Liver (tissue), 9 donors: ENCODE measurements around the gene HTATSF1. TPM values are rescaled to one million over a fixed set of nuclear protein-coding genes. Genes with fewer than 3 reads are reported as not detected.

Experiments
- DNase-seq: peaks from one replicate; pipeline ENCODE4 v3.0.0-alpha.2; 2017; ENCODE audit warnings: low spot score
- H3K27ac ChIP-seq, 2 donors: one replicate each; pipeline ENCODE4 v1.7.0; 2013; ENCODE audit warnings: inconsistent platforms in 2 of 2, low read length in 2 of 2, control low read depth in 1 of 2, low read depth in 1 of 2, mild to moderate bottlenecking in 1 of 2
- H3K27me3 ChIP-seq, 4 donors: one replicate each; pipeline versions ENCODE4 v1.6.1 to v1.7.0; 2013; ENCODE audit warnings: low read length in 3 of 4, inconsistent platforms in 1 of 4, mild to moderate bottlenecking in 1 of 4, moderate library complexity in 1 of 4; ENCODE audit not compliant: control insufficient read depth in 4 of 4, insufficient read depth in 4 of 4
- H3K36me3 ChIP-seq, 4 donors: one replicate each; pipeline versions ENCODE4 v1.6.1 to v1.7.0; 2013; ENCODE audit warnings: low read length in 3 of 4, mild to moderate bottlenecking in 3 of 4, low read depth in 1 of 4, moderate library complexity in 1 of 4; ENCODE audit not compliant: control insufficient read depth in 4 of 4, insufficient read depth in 3 of 4
- H3K4me1 ChIP-seq, 4 donors: one replicate each; pipeline versions ENCODE4 v1.6.1 to v1.7.0; 2013; ENCODE audit warnings: low read length in 3 of 4, mild to moderate bottlenecking in 3 of 4, moderate library complexity in 1 of 4; ENCODE audit not compliant: control insufficient read depth in 4 of 4, insufficient read depth in 4 of 4
- H3K4me3 ChIP-seq, 3 donors: one replicate each; pipeline versions ENCODE4 v1.6.1 to v1.7.0; 2013; ENCODE audit warnings: low read length in 3 of 3, control low read depth in 1 of 3, low read depth in 1 of 3, mild to moderate bottlenecking in 1 of 3
- H3K9ac ChIP-seq, 2 donors: one replicate each; pipeline ENCODE4 v1.7.0; 2013; ENCODE audit warnings: low read length in 2 of 2, mild to moderate bottlenecking in 2 of 2, moderate library complexity in 2 of 2, control low read depth in 1 of 2, low read depth in 1 of 2
- H3K9me3 ChIP-seq, 4 donors: one replicate each; pipeline versions ENCODE4 v1.6.1 to v1.7.0; 2013; ENCODE audit warnings: low read length in 3 of 4; ENCODE audit not compliant: control insufficient read depth in 4 of 4
- ATF3 ChIP-seq: IDR thresholded peaks from 2 replicates; pipeline ENCODE4 v1.6.1; 2016; ENCODE audit warnings: antibody characterized with exemption
- CTCF ChIP-seq: fragments of 150-350 bp; IDR thresholded peaks from 2 replicates; pipeline ENCODE4 v1.5.1; 2017; ENCODE audit warnings: improper control_type of control experiment, low read depth, low read length; ENCODE audit not compliant: missing input control
- FOXA1 ChIP-seq: IDR thresholded peaks from 2 replicates; pipeline ENCODE4 v1.6.1; 2016; ENCODE audit warnings: antibody characterized with exemption
- FOXA2 ChIP-seq: IDR thresholded peaks from 2 replicates; pipeline ENCODE4 v1.6.1; 2016; ENCODE audit warnings: antibody characterized with exemption
- GABPA ChIP-seq, 2 donors: IDR thresholded peaks in 1 of 2; conservative IDR thresholded peaks in 1 of 2; 2 replicates each; pipeline ENCODE4 v1.6.1; 2016; ENCODE audit warnings: antibody characterized with exemption in 2 of 2, mild to moderate bottlenecking in 1 of 2, moderate library complexity in 1 of 2
- HNF4A ChIP-seq, 2 donors: conservative IDR thresholded peaks; 2 replicates each; pipeline ENCODE4 v1.6.1; 2016; ENCODE audit warnings: antibody characterized with exemption in 2 of 2, mild to moderate bottlenecking in 2 of 2
- HNF4G ChIP-seq: IDR thresholded peaks from 2 replicates; pipeline ENCODE4 v1.6.1; 2016; ENCODE audit warnings: antibody characterized with exemption
- JUND ChIP-seq, 2 donors: IDR thresholded peaks; 2 replicates each; pipeline ENCODE4 v1.6.1; 2016; ENCODE audit warnings: antibody characterized with exemption in 2 of 2
- NR2F2 ChIP-seq: IDR thresholded peaks from 2 replicates; pipeline ENCODE4 v1.6.1; 2016; ENCODE audit warnings: antibody characterized with exemption
- RAD21 ChIP-seq, 2 donors: IDR thresholded peaks; 2 replicates each; pipeline ENCODE4 v1.6.1; 2016; ENCODE audit warnings: antibody characterized with exemption in 2 of 2, mild to moderate bottlenecking in 2 of 2
- REST ChIP-seq: IDR thresholded peaks from 2 replicates; pipeline ENCODE4 v1.6.1; 2016; ENCODE audit warnings: antibody characterized with exemption, mild to moderate bottlenecking
- RXRA ChIP-seq, 2 donors: IDR thresholded peaks; 2 replicates each; pipeline ENCODE4 v1.6.1; 2017 to 2018; ENCODE audit warnings: antibody characterized with exemption in 2 of 2, mild to moderate bottlenecking in 1 of 2
- SP1 ChIP-seq: IDR thresholded peaks from 2 replicates; pipeline ENCODE4 v1.6.1; 2018; ENCODE audit warnings: antibody characterized with exemption, mild to moderate bottlenecking
- TAF1 ChIP-seq: conservative IDR thresholded peaks from 2 replicates; pipeline ENCODE4 v1.6.1; 2016; ENCODE audit warnings: antibody characterized with exemption, mild to moderate bottlenecking
- YY1 ChIP-seq: IDR thresholded peaks from 2 replicates; pipeline ENCODE4 v1.6.1; 2016; ENCODE audit warnings: antibody characterized with exemption, mild to moderate bottlenecking
- WGBS: extraction: QIAGEN DNeasy Blood & Tissue Kit; methylation state at CpG from one replicate; pipeline ENCODE4 v1.1.7; 2013; 5-methylcytosine and 5-hydroxymethylcytosine counted together
- polyA plus RNA-seq, 2 donors: library from polyadenylated mRNA; stranded (reverse) in 1 of 2; unstranded in 1 of 2; fragments of 200-250 nt in 1 of 2; fragments of >200 nt in 1 of 2; fragmentation: Nextera tagmentation in 1 of 2; extraction: Ambion mirVana in 1 of 2; gene quantifications; one replicate each; pipeline versions ENCODE4 v1.2.1 to v1.2.3, GENCODE V29; 2013 to 2015
- total RNA-seq, 2 donors: library from RNA; depleted of rRNA; stranded (reverse); fragments of >200 nt; gene quantifications; one replicate each; pipeline ENCODE4 v1.2.3, GENCODE V29; 2014
- TF ChIP-seq, protein P1 (sequence below): IDR thresholded peaks from 2 replicates; pipeline ENCODE4 v1.6.1; 2016; ENCODE audit warnings: antibody characterized with exemption
- TF ChIP-seq, protein P2 (sequence below): IDR thresholded peaks from 2 replicates; pipeline ENCODE4 v1.6.1; 2016; ENCODE audit warnings: antibody characterized with exemption
- donor health status: healthy.
- donor health status: healthy.
- donor health status: healthy.
- donor health status: healthy.
- donor health status: healthy.

The HTATSF1 gene
- total and polyA plus RNA-seq, 4 donors, result 12.5 to 35.7 (median 14.1) TPM

DNA sequence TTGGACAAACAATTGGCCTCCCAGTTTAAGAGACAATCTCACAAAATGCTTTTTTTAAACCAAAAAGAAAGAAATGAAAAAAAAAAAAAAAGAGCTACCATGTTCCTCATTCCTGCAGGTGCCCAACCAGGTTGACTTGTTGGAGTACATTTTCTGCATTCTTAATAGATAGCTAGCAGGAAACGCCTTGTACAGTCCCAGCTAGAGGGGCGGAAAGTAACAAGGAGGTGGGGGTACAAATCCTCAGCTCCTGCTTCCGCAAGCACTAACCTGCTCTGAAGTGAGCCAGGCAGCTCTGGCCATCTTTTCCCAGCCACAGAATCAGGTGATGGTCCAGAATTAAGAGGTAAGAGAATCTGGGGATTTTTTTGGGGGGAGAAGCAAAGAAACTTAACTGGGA, 34.6 kb downstream of the HTATSF1 start, which contains the start of gene VGLL1:
Gene VGLL1 (plus strand): TSS at position 265 of the 400 bp plus-strand sequence. CDS start 3,806 bp downstream, outside the sequence.
- no peaks in the 10 kb centered on the region for H3K36me3 ChIP-seq
- TF ChIP-seq NR2F2 (no peak), CTCF (no peak), FOXA2 (no peak), TAF1 (no peak), GABPA (IDR thresholded peaks at IDR 0.05 in 1 of 2, conservative IDR thresholded peaks at IDR 0.05 in 1 of 2) (no peak), SP1 (no peak), RAD21 (IDR thresholded peaks at IDR 0.05) (no peak), FOXA1 (no peak), HNF4A (conservative IDR thresholded peaks at IDR 0.05) (no peak)
- TF ChIP-seq, protein P1, sequence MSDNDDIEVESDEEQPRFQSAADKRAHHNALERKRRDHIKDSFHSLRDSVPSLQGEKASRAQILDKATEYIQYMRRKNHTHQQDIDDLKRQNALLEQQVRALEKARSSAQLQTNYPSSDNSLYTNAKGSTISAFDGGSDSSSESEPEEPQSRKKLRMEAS, result no peak
- WGBS, result 82% methylated on average over 3 of the region's 3 CpGs
- no peak within 1 kb of the TSS for H3K9ac ChIP-seq
- no peak within 1 kb of the TSS for H3K27ac ChIP-seq
- no peaks in the 10 kb centered on the region for H3K9me3 ChIP-seq
- no peaks in the 10 kb centered on the region for H3K4me1 ChIP-seq
- peaks cover 0 to 5% (median 0%) of the 10 kb centered on the region in 4 donors for H3K27me3 ChIP-seq
- no peak within 1 kb of the TSS for H3K4me3 ChIP-seq
- DNase-seq, result no peak

DNA sequence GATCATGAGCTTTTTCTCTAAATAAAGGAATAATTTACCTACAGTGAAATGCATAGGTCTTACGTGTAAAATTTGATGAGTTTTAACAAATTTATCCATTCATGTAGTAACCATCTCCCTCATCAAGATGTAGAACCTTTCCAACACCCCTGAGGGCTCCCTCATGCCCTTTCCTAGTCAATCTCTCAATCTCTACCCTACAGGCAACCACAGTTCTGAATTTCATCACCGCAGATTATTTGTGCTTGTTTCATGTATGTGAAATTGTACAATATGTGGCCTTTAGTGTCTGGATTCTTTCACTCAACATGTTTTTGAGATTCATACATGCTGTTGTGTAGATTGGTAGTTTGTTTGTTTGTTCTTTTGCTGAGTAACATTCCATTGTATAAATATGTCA, 36.7 kb downstream of the HTATSF1 start:
- H3K4me1 ChIP-seq, result no peaks in the 10 kb centered on the region
- peaks cover 0 to 5% (median 0%) of the 10 kb centered on the region in 4 donors for H3K27me3 ChIP-seq
- H3K9ac ChIP-seq, result no peak overlapping the region
- no peak for DNase-seq
- H3K4me3 ChIP-seq, result no peak overlapping the region
- no peaks in the 10 kb centered on the region for H3K9me3 ChIP-seq
- 94% methylated on average over 2 of the region's 2 CpGs for WGBS
- H3K36me3 ChIP-seq, result no peaks in the 10 kb centered on the region
- TF ChIP-seq JUND (IDR thresholded peaks at IDR 0.05) (no peak), HNF4G (no peak), ATF3 (no peak), GABPA (IDR thresholded peaks at IDR 0.05 in 1 of 2, conservative IDR thresholded peaks at IDR 0.05 in 1 of 2) (no peak), YY1 (no peak), TAF1 (no peak), SP1 (no peak), HNF4A (conservative IDR thresholded peaks at IDR 0.05) (no peak), NR2F2 (no peak), CTCF (no peak), RXRA (IDR thresholded peaks at IDR 0.05) (no peak), REST (no peak)
- TF ChIP-seq, protein P1, result no peak
- TF ChIP-seq, protein P2, sequence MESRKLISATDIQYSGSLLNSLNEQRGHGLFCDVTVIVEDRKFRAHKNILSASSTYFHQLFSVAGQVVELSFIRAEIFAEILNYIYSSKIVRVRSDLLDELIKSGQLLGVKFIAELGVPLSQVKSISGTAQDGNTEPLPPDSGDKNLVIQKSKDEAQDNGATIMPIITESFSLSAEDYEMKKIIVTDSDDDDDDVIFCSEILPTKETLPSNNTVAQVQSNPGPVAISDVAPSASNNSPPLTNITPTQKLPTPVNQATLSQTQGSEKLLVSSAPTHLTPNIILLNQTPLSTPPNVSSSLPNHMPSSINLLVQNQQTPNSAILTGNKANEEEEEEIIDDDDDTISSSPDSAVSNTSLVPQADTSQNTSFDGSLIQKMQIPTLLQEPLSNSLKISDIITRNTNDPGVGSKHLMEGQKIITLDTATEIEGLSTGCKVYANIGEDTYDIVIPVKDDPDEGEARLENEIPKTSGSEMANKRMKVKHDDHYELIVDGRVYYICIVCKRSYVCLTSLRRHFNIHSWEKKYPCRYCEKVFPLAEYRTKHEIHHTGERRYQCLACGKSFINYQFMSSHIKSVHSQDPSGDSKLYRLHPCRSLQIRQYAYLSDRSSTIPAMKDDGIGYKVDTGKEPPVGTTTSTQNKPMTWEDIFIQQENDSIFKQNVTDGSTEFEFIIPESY, result no peak
- no peak overlapping the region for H3K27ac ChIP-seq
